B cell (primary cell): Measurements from ENCODE around the gene CIT.

Experiments used
- EZH2 ChIP-seq: IDR thresholded peaks from 2 replicates; pipeline ENCODE4 v1.6.1; 2012; ENCODE audit warnings: borderline replicate concordance, low read depth, mild to moderate bottlenecking, moderate library complexity, low read length; ENCODE audit not compliant: insufficient read depth, poor library complexity, severe bottlenecking
- TF ChIP-seq, protein P1 (sequence below): fragments of 200-600 bp; IDR thresholded peaks from one replicate; pipeline ENCODE4 v1.8.0; 2022; ENCODE audit warnings: antibody characterized with exemption, mild to moderate bottlenecking

DNA sequence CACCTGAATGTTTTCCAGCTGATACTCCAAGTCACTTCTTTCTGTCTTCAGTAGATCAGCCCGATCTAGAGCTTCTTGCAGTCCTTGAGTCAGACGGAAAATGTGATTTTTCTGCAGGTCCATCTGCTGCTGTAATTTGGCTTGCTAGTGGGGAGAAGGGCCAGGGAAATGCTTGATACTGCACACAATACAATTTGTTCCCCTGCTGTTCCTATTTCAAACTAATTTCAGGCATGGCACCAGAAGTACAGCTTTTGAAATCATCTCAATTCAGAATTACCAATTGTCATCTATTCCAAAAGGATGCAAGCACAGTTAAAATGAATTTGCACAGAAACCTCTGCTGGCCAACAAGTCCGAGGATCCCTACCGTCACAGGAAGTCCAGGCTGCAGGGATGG, 155.8 kb downstream of the CIT start:
- TF ChIP-seq, protein P1, sequence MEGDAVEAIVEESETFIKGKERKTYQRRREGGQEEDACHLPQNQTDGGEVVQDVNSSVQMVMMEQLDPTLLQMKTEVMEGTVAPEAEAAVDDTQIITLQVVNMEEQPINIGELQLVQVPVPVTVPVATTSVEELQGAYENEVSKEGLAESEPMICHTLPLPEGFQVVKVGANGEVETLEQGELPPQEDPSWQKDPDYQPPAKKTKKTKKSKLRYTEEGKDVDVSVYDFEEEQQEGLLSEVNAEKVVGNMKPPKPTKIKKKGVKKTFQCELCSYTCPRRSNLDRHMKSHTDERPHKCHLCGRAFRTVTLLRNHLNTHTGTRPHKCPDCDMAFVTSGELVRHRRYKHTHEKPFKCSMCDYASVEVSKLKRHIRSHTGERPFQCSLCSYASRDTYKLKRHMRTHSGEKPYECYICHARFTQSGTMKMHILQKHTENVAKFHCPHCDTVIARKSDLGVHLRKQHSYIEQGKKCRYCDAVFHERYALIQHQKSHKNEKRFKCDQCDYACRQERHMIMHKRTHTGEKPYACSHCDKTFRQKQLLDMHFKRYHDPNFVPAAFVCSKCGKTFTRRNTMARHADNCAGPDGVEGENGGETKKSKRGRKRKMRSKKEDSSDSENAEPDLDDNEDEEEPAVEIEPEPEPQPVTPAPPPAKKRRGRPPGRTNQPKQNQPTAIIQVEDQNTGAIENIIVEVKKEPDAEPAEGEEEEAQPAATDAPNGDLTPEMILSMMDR, result no peak
- TF ChIP-seq EZH2, result no peak
